Measurements from ENCODE around the gene CPLANE1.

DNA sequence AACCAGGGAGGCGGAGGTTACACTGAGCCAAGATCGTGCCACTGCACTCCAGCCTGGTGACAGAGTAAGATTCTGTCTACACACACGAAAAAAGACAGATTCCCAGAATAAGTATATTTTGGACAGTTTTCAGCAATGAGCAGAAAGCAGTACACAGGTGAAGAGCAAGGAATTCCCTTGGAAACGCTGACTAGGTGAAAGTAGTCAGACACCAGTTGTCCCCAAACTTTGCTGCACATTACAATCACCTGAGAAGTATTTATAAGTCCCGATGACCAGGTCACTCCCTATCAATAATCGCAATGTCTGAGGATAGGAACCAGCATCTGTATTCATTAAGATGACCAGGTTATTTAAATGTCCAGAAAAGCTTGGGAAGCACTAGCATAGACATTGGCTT lies 78.3 kb downstream of the CPLANE1 start:
- TF ChIP-seq, protein P1, sequence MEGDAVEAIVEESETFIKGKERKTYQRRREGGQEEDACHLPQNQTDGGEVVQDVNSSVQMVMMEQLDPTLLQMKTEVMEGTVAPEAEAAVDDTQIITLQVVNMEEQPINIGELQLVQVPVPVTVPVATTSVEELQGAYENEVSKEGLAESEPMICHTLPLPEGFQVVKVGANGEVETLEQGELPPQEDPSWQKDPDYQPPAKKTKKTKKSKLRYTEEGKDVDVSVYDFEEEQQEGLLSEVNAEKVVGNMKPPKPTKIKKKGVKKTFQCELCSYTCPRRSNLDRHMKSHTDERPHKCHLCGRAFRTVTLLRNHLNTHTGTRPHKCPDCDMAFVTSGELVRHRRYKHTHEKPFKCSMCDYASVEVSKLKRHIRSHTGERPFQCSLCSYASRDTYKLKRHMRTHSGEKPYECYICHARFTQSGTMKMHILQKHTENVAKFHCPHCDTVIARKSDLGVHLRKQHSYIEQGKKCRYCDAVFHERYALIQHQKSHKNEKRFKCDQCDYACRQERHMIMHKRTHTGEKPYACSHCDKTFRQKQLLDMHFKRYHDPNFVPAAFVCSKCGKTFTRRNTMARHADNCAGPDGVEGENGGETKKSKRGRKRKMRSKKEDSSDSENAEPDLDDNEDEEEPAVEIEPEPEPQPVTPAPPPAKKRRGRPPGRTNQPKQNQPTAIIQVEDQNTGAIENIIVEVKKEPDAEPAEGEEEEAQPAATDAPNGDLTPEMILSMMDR (IDR thresholded peaks at IDR 0.05; ENCODE audit: insufficient read depth, low read depth, low read length): no peak
- no peak for TF ChIP-seq EZH2 (IDR thresholded peaks at IDR 0.05; ENCODE audit: insufficient read depth, low read length)

All from astrocyte (in vitro differentiated cells and primary cell).